SK-N-SH (cell line): ENCODE results near the gene ERCC2. TPM values are rescaled to one million over a fixed set of nuclear protein-coding genes. Genes with fewer than 3 reads are reported as not detected.
"Not testable (repeated sequence)": the region's sequence is repeated elsewhere in the genome, so short reads cannot be mapped to it uniquely, and the experiment has no call there.

Experiments used
- CTCF ChIA-PET: fragments of 300-600, 350-600 bp; formaldehyde crosslinking; extraction: SDS; loops from one replicate; lab custom pipeline; 2021; lab: Yijun Ruan, JAX
- POLR2A ChIA-PET: fragments of 350-600 bp; sonication (Branson Sonifier 250); formaldehyde crosslinking; extraction: SDS; loops from one replicate; lab custom pipeline; 2020; ENCODE audit warnings: antibody characterized with exemption, inconsistent platforms; lab: Yijun Ruan, JAX
- DNase-seq: peaks from one replicate; pipeline ENCODE4 v3.0.0; 2012
- H2AFZ ChIP-seq: fragments of 200-600 bp; sonication (generic); 2 replicates; pipeline ENCODE4 v1.8.1; 2016; ENCODE audit warnings: antibody characterized with exemption, mild to moderate bottlenecking, low read depth
- H3F3A ChIP-seq: fragments of 200-600 bp; sonication (generic); replicated peaks from 2 replicates; pipeline ENCODE3; 2016; ENCODE audit warnings: antibody characterized with exemption, mild to moderate bottlenecking; ENCODE audit not compliant: insufficient read depth
- H3K27ac ChIP-seq, 2 experiments: fragments of 200-500 bp in 1 of 2; fragments of 200-600 bp in 1 of 2; sonication (Bioruptor generic) in 1 of 2; sonication (generic), shearing (Covaris generic) in 1 of 2; 2 replicates each; pipeline versions ENCODE4 v1.5.1 to v1.6.1; 2014 to 2016; ENCODE audit warnings: low read depth in 2 of 2, inconsistent platforms in 1 of 2, low read length in 1 of 2, mild to moderate bottlenecking in 1 of 2, mixed read lengths in 1 of 2
- H3K27me3 ChIP-seq: fragments of 200-600 bp; sonication (generic), shearing (Covaris generic); 2 replicates; pipeline ENCODE4 v1.6.1; 2016; ENCODE audit warnings: mixed run types; ENCODE audit not compliant: insufficient read depth
- H3K36me3 ChIP-seq, 2 experiments: fragments of 200-500 bp in 1 of 2; fragments of 200-600 bp in 1 of 2; sonication (Bioruptor generic) in 1 of 2; sonication (generic) in 1 of 2; replicated peaks in 1 of 2; 2 replicates each; pipeline versions ENCODE3 to v1.5.1; 2014 to 2016; ENCODE audit warnings: low read length in 1 of 2, mild to moderate bottlenecking in 1 of 2; ENCODE audit not compliant: insufficient read depth in 2 of 2, control insufficient read depth in 1 of 2
- H3K4me1 ChIP-seq, 2 experiments: fragments of 200-500 bp in 1 of 2; fragments of 200-600 bp in 1 of 2; sonication (Bioruptor generic) in 1 of 2; sonication (generic), shearing (Covaris generic) in 1 of 2; 2 replicates each; pipeline versions ENCODE4 v1.5.1 to v1.6.1; 2014 to 2016; ENCODE audit warnings: low read depth in 1 of 2, low read length in 1 of 2, mixed run types in 1 of 2; ENCODE audit not compliant: insufficient read depth in 2 of 2, control insufficient read depth in 1 of 2
- H3K4me2 ChIP-seq: fragments of 200-600 bp; sonication (generic), shearing (Covaris generic); 2 replicates; pipeline ENCODE4 v1.6.1; 2017; ENCODE audit warnings: mixed run types
- H3K4me3 ChIP-seq, 2 experiments: fragments of 200-500 bp in 1 of 2; fragments of 200-600 bp in 1 of 2; sonication (Bioruptor generic) in 1 of 2; sonication (generic), shearing (Covaris generic) in 1 of 2; 2 replicates each; pipeline versions ENCODE4 v1.5.1 to v1.8.1; 2014 to 2016; ENCODE audit warnings: low read depth in 2 of 2, inconsistent platforms in 1 of 2, low read length in 1 of 2, mild to moderate bottlenecking in 1 of 2, mixed read lengths in 1 of 2, moderate library complexity in 1 of 2
- H3K79me2 ChIP-seq: fragments of 200-600 bp; sonication (generic); 2 replicates; pipeline ENCODE4 v1.8.1; 2017; ENCODE audit warnings: mild to moderate bottlenecking; ENCODE audit not compliant: insufficient read depth
- H3K9ac ChIP-seq: fragments of 200-600 bp; sonication (generic); 2 replicates; pipeline ENCODE4 v1.6.1; 2017; ENCODE audit warnings: mixed run types
- H3K9me2 ChIP-seq: fragments of 200-600 bp; sonication (generic); 2 replicates; pipeline ENCODE4 v1.6.1; 2017; ENCODE audit warnings: mixed run types
- H3K9me3 ChIP-seq: fragments of 200-600 bp; sonication (generic); 2 replicates; pipeline ENCODE4 v1.6.1; 2017; ENCODE audit warnings: mixed run types, mild to moderate bottlenecking, moderate library complexity
- H4K20me1 ChIP-seq: fragments of 200-600 bp; sonication (generic); 2 replicates; pipeline ENCODE4 v1.6.1; 2017; ENCODE audit warnings: mild to moderate bottlenecking, mixed run types; ENCODE audit not compliant: insufficient read depth
- CHD2 ChIP-seq: fragments of 150-350 bp; IDR thresholded peaks from 2 replicates; pipeline ENCODE4 v1.6.1; 2018; ENCODE audit warnings: low read length; ENCODE audit not compliant: partially characterized antibody
- EP300 ChIP-seq, 2 experiments: IDR thresholded peaks; 2 replicates each; pipeline versions ENCODE4 v1.4.0 to v1.6.1; 2012; ENCODE audit warnings: borderline replicate concordance in 1 of 2, low read depth in 1 of 2, low read length in 1 of 2
- FOXM1 ChIP-seq: IDR thresholded peaks from 2 replicates; pipeline ENCODE4 v1.4.0; 2012; ENCODE audit warnings: low read depth, mild to moderate bottlenecking
- GATA2 ChIP-seq: sonication (generic); formaldehyde crosslinking; IDR thresholded peaks from 2 replicates; pipeline ENCODE4 v1.5.0; 2020; ENCODE audit warnings: mild to moderate bottlenecking, missing genetic modification reagents
- MAX ChIP-seq: IDR thresholded peaks from 2 replicates; pipeline ENCODE4 v1.4.0; 2012; ENCODE audit warnings: low read depth
- MEF2A ChIP-seq: IDR thresholded peaks from 2 replicates; pipeline ENCODE4 v1.4.0; 2012; ENCODE audit warnings: low read depth, borderline replicate concordance
- MXI1 ChIP-seq: IDR thresholded peaks from 2 replicates; pipeline ENCODE4 v1.6.1; 2012; ENCODE audit warnings: mild to moderate bottlenecking, low read depth, low read length, improper control_type of control experiment
- NFIC ChIP-seq: IDR thresholded peaks from 2 replicates; pipeline ENCODE4 v1.4.0; 2012; ENCODE audit warnings: borderline replicate concordance
- NRF1 ChIP-seq: IDR thresholded peaks from 2 replicates; pipeline ENCODE4 v1.6.1; 2012; ENCODE audit warnings: low read depth, mild to moderate bottlenecking, low read length
- POLR2AphosphoS5 ChIP-seq: IDR thresholded peaks from 2 replicates; pipeline ENCODE4 v1.6.1; 2012; ENCODE audit warnings: low read depth, low read length
- RCOR1 ChIP-seq: fragments of 150-350 bp; IDR thresholded peaks from 2 replicates; pipeline ENCODE4 v1.6.1; 2017; ENCODE audit warnings: antibody characterized with exemption, low read length
- REST ChIP-seq: IDR thresholded peaks from 2 replicates; pipeline ENCODE4 v1.6.1; 2012; ENCODE audit warnings: mild to moderate bottlenecking, low read depth, low read length, moderate library complexity
- RXRA ChIP-seq: IDR thresholded peaks from 2 replicates; pipeline ENCODE4 v1.4.0; 2012; ENCODE audit warnings: low read depth, mild to moderate bottlenecking, borderline replicate concordance
- TAF1 ChIP-seq: IDR thresholded peaks from 2 replicates; pipeline ENCODE4 v1.6.1; 2012; ENCODE audit warnings: low read depth, mild to moderate bottlenecking, low read length, moderate library complexity, borderline replicate concordance
- TCF12 ChIP-seq: IDR thresholded peaks from 2 replicates; pipeline ENCODE4 v1.4.0; 2012
- TEAD4 ChIP-seq: IDR thresholded peaks from 2 replicates; pipeline ENCODE4 v1.4.0; 2012; ENCODE audit warnings: mild to moderate bottlenecking, borderline replicate concordance; ENCODE audit not compliant: insufficient read depth
- WGBS: methylation state at CpG from one replicate; pipeline ENCODE4 v1.1.6; 2017; ENCODE audit warnings: low lambda C conversion rate; 5-methylcytosine and 5-hydroxymethylcytosine counted together
- polyA plus RNA-seq, 3 experiments: library from polyadenylated mRNA; depleted of rRNA; stranded (reverse); fragments of >200 nt; gene quantifications; 2 replicates each; pipeline ENCODE4 v1.2.3, GENCODE V29; 2012
- TF ChIP-seq, protein P1 (sequence below): IDR thresholded peaks from 2 replicates; pipeline ENCODE4 v1.4.0; 2012; ENCODE audit warnings: low read depth, borderline replicate concordance

The ERCC2 gene
- polyA plus RNA-seq, 1 of the 3 experiments (the other 2 are of a cell fraction), result 72.8 TPM

GRCh38 chr19:45413497-45413896 is 43.1 kb upstream of the ERCC2 start:
- Histone ChIP-seq H3K79me2 (peaks cover 17% of the 10 kb centered on the region; the same call in 1 of the 2 replicates), H3K9me3 (no peaks in the 10 kb centered on the region), H3F3A (peaks cover 10% of the 10 kb centered on the region), H3K4me1 (no peaks in the 10 kb centered on the region), H4K20me1 (no peaks in the 10 kb centered on the region), H3K27ac (no peak overlapping the region), H3K36me3 (peaks cover 14 to 60% of the 10 kb centered on the region in 2 experiments), H3K4me3 (no peak overlapping the region), H3K27me3 (no peaks in the 10 kb centered on the region), H2AFZ (no peak overlapping the region), H3K9ac (no peak overlapping the region), H3K9me2 (no peaks in the 10 kb centered on the region), H3K4me2 (no peak overlapping the region)
- ChIA-PET POLR2A (no interaction called here), CTCF (interaction anchor here (0.8 to 3.0 kb wide), 4 partner anchors 65 to 272 kb away, joined by 3 to 14 read pairs (median 7); no protein-coding TSS in a partner anchor)
- DNase-seq, result no peak
- TF ChIP-seq MAX (no peak), TEAD4 (no peak), MXI1 (no peak), RXRA (no peak)
- TF ChIP-seq, protein P1, sequence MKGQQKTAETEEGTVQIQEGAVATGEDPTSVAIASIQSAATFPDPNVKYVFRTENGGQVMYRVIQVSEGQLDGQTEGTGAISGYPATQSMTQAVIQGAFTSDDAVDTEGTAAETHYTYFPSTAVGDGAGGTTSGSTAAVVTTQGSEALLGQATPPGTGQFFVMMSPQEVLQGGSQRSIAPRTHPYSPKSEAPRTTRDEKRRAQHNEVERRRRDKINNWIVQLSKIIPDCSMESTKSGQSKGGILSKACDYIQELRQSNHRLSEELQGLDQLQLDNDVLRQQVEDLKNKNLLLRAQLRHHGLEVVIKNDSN, result no peak
- 92% methylated on average over 6 of the region's 6 CpGs for WGBS

- H4K20me1 ChIP-seq, H3K4me2 ChIP-seq, H3K27ac ChIP-seq, POLR2A ChIA-PET, H3K4me3 ChIP-seq, H2AFZ ChIP-seq, DNase-seq, H3K27me3 ChIP-seq, H3K9ac ChIP-seq, H3K9me2 ChIP-seq, H3K9me3 ChIP-seq, H3K4me1 ChIP-seq: not testable (repeated sequence)
- CTCF ChIA-PET, result interaction anchor here (1.7 kb wide), 1 partner anchor 68 kb away, joined by 4 read pairs; no protein-coding TSS in a partner anchor
- Histone ChIP-seq H3K79me2 (peaks cover 32% of the 10 kb centered on the region), H3K36me3 (peaks cover 16 to 41% of the 10 kb centered on the region in 2 experiments), H3F3A (peaks cover 12% of the 10 kb centered on the region)
- 98% methylated on average over 4 of the region's 4 CpGs for WGBS
Observed at GRCh38 chr19:45410330-45410729, 40.0 kb upstream of the ERCC2 start.

GRCh38 chr19:45409557-45409920 is 39.2 kb upstream of the ERCC2 start:
- ChIA-PET CTCF (interaction anchor here (0.6 to 2.7 kb wide), 3 partner anchors 69 to 76 kb away, joined by 3 to 14 read pairs (median 4); no protein-coding TSS in a partner anchor), POLR2A (no interaction called here)
- H3K79me2 ChIP-seq, result peaks cover 30% of the 10 kb centered on the region
- H4K20me1 ChIP-seq, result no peaks in the 10 kb centered on the region
- H3K36me3 ChIP-seq, result peaks cover 12 to 36% of the 10 kb centered on the region in 2 experiments
- H3K4me2 ChIP-seq, result no peak overlapping the region
- peaks cover 4 to 13% of the 10 kb centered on the region in 2 experiments; a peak in 2 of 4 replicates for H3K4me1 ChIP-seq
- H3F3A ChIP-seq, result peaks cover 12% of the 10 kb centered on the region
- H3K4me3 ChIP-seq, result no peak overlapping the region
- no peaks in the 10 kb centered on the region for H3K9me3 ChIP-seq
- H3K27me3 ChIP-seq, result no peaks in the 10 kb centered on the region
- H3K9me2 ChIP-seq, result no peaks in the 10 kb centered on the region
- no peak overlapping the region for H3K27ac ChIP-seq
- DNase-seq, result no peak
- H2AFZ ChIP-seq, result no peak overlapping the region
- WGBS, result 81% methylated on average over 4 of the region's 4 CpGs
- H3K9ac ChIP-seq, result no peak overlapping the region
- TF ChIP-seq POLR2AphosphoS5 (no peak), GATA2 (CRISPR knock-in tag) (no peak), CHD2 (no peak), MEF2A (no peak), REST (no peak), RCOR1 (no peak), TCF12 (no peak), NFIC (no peak), EP300 (IDR thresholded peaks at IDR 0.05; ENCODE audit: borderline replicate concordance in 1 of 2, low read depth in 1 of 2, low read length in 1 of 2) (no peak), FOXM1 (no peak), MXI1 (no peak), TAF1 (no peak), NRF1 (no peak)
- TF ChIP-seq, protein P1, result no peak
